GM12878 (cell line): Measurements from ENCODE around the gene ITM2A. TPM values are rescaled to one million over a fixed set of nuclear protein-coding genes. Genes with fewer than 3 reads are reported as not detected.

ENCODE experiments used
- ATAC-seq: fragments of 200-7000 bp; cut with Tn5 transposase; 3 replicates; pipeline ENCODE4 v1.9.1; 2020; ENCODE audit warnings: mild to moderate bottlenecking, moderate library complexity
- BruUV-seq: library from RNA; stranded (reverse); fragments of 400-500 nt; replicated peaks from 2 replicates; lab custom pipeline; 2021; lab: Mats Ljungman, UMichigan
- CTCF ChIA-PET: fragments of 300-600 bp; sonication (Branson Sonifier 250); formaldehyde crosslinking; extraction: SDS; loops from one replicate; lab custom pipeline; 2021; ENCODE audit warnings: inconsistent platforms; lab: Yijun Ruan, JAX
- POLR2A ChIA-PET: fragments of 350-600 bp; formaldehyde crosslinking; extraction: SDS; loops from one replicate; lab custom pipeline; 2021; ENCODE audit warnings: inconsistent platforms; lab: Charles Lee
- RAD21 ChIA-PET: fragments of 300-600 bp; sonication (Branson Sonifier 250); formaldehyde crosslinking; loops from one replicate; lab custom pipeline; 2023; ENCODE audit warnings: antibody characterized with exemption; ENCODE audit not compliant: unreplicated experiment; lab: Charles Lee
- SMC1A ChIA-PET: fragments of 300-600 bp; sonication (Branson Sonifier 250); formaldehyde crosslinking; loops from one replicate; lab custom pipeline; 2023; ENCODE audit not compliant: unreplicated experiment, uncharacterized antibody; lab: Charles Lee
- DNase-seq: peaks from one replicate; pipeline ENCODE4 v3.0.0-alpha.2; 2011; ENCODE audit warnings: low read depth, low spot score
- FAIRE-seq: peaks from 3 replicates; lab custom pipeline; 2011; peaks lifted over from hg19 to GRCh38; lab: Jason Lieb, UNC
- H2AFZ ChIP-seq: 2 replicates; pipeline ENCODE4 v1.6.0; 2011; ENCODE audit warnings: low read depth, low read length, control low read depth; ENCODE audit not compliant: control insufficient read depth
- H3K27ac ChIP-seq: 2 replicates; pipeline ENCODE4 v1.5.1; 2011; ENCODE audit warnings: control low read depth; ENCODE audit not compliant: control insufficient read depth, insufficient read depth
- H3K27me3 ChIP-seq, 2 experiments: replicated peaks in 1 of 2; 2 replicates each; pipeline versions ENCODE4 v1.6.0 to v1.6.1; 2011; ENCODE audit warnings: low read length in 1 of 2; ENCODE audit not compliant: control insufficient read depth in 2 of 2, insufficient read depth in 2 of 2
- H3K36me3 ChIP-seq, 2 experiments: 2 replicates each; pipeline ENCODE4 v1.5.1; 2011; ENCODE audit warnings: low read length in 1 of 2; ENCODE audit not compliant: control insufficient read depth in 2 of 2, insufficient read depth in 2 of 2
- H3K4me1 ChIP-seq: 2 replicates; pipeline ENCODE4 v1.6.1; 2011; ENCODE audit warnings: mild to moderate bottlenecking, low read length, moderate library complexity, mixed read lengths; ENCODE audit not compliant: control insufficient read depth, insufficient read depth
- H3K4me2 ChIP-seq: 2 replicates; pipeline ENCODE4 v1.6.0; 2011; ENCODE audit warnings: control low read depth; ENCODE audit not compliant: control insufficient read depth, insufficient read depth
- H3K4me3 ChIP-seq: fragments of 200-600 bp; sonication (generic); 2 replicates; pipeline ENCODE4 v1.5.1; 2016
- H3K79me2 ChIP-seq: 2 replicates; pipeline ENCODE4 v1.6.0; 2011; ENCODE audit warnings: low read length; ENCODE audit not compliant: control insufficient read depth, insufficient read depth
- H3K9ac ChIP-seq: 2 replicates; pipeline ENCODE4 v1.8.0; 2011; ENCODE audit warnings: low read length, control low read depth, mixed read lengths; ENCODE audit not compliant: control insufficient read depth, insufficient read depth
- H3K9me3 ChIP-seq: replicated peaks from 3 replicates; pipeline ENCODE4 v1.5.1; 2011; ENCODE audit warnings: mild to moderate bottlenecking, low read length; ENCODE audit not compliant: control insufficient read depth, insufficient read depth
- H4K20me1 ChIP-seq: 2 replicates; pipeline ENCODE4 v1.6.0; 2011; ENCODE audit not compliant: control insufficient read depth, insufficient read depth
- EGR1 ChIP-seq, 2 experiments: IDR thresholded peaks; 1 replicate in 1 of 2; 2 replicates in 1 of 2; pipeline ENCODE4 v1.6.1; 2011 to 2012; ENCODE audit warnings: low read depth in 2 of 2, low read length in 2 of 2, borderline replicate concordance in 1 of 2, mild to moderate bottlenecking in 1 of 2, moderate library complexity in 1 of 2
- IKZF1 ChIP-seq: fragments of 450-650 bp; conservative IDR thresholded peaks from 2 replicates; pipeline ENCODE4 v1.6.1; 2017; ENCODE audit warnings: antibody characterized with exemption, mild to moderate bottlenecking
- JUNB ChIP-seq: IDR thresholded peaks from 2 replicates; pipeline ENCODE4 v1.6.1; 2016; ENCODE audit warnings: antibody characterized with exemption, mild to moderate bottlenecking
- KDM1A ChIP-seq: fragments of 200-600 bp; sonication (generic); IDR thresholded peaks from 2 replicates; pipeline ENCODE4 v1.6.1; 2016; ENCODE audit warnings: borderline replicate concordance
- NR2C1 ChIP-seq: fragments of 450-650 bp; IDR thresholded peaks from 2 replicates; pipeline ENCODE4 v1.6.1; 2017; ENCODE audit warnings: antibody characterized with exemption, mild to moderate bottlenecking, moderate library complexity
- TCF12 ChIP-seq: IDR thresholded peaks from 2 replicates; pipeline ENCODE4 v1.6.1; 2011; ENCODE audit warnings: low read depth, mild to moderate bottlenecking, low read length
- ZNF622 ChIP-seq: fragments of 450-650 bp; IDR thresholded peaks from 2 replicates; pipeline ENCODE4 v1.6.1; 2017; ENCODE audit warnings: mild to moderate bottlenecking, inconsistent platforms
- WGBS: methylation state at CpG from one replicate; pipeline ENCODE4 v1.1.6; 2016; ENCODE audit warnings: low lambda C conversion rate; ENCODE audit not compliant: insufficient replicate concordance, insufficient coverage; ENCODE audit errors: missing lambda C conversion rate; 5-methylcytosine and 5-hydroxymethylcytosine counted together
- in situ Hi-C: fragments of 300-500 bp; cut with MboI; formaldehyde crosslinking; loops from 9 replicates; pipeline ENCODE4 v1.14.3; 2018; ENCODE audit warnings: mixed read lengths
- intact Hi-C: fragments of 100-400 bp; cut with micrococcal nuclease; formaldehyde crosslinking; loops from one replicate; pipeline ENCODE4 v1.14.2; 2022; ENCODE audit not compliant: unreplicated experiment
- polyA plus RNA-seq, 11 experiments: library from polyadenylated mRNA; depleted of rRNA in 4 of 11; unstranded in 6 of 11; stranded (reverse) in 5 of 11; fragments of >200 nt; fragmentation: Nextera tagmentation in 4 of 11; fragmentation: Illumina TruSeq in 1 of 11; extraction: Ambion mirVana in 4 of 11; extraction: Trizol in 1 of 11; gene quantifications; 1 replicate in 1 of 11; 2 replicates in 10 of 11; pipeline versions ENCODE4 v1.2.1 to v1.2.3, GENCODE V29; 2011 to 2016; ENCODE audit warnings: inconsistent platforms in 2 of 11, missing spikeins in 2 of 11, low read depth in 1 of 11
- total RNA-seq, 4 experiments: library from RNA; depleted of rRNA in 3 of 4; stranded (reverse); fragments of >200 nt in 3 of 4; fragmentation: Illumina TruSeq in 1 of 4; extraction: Trizol in 1 of 4; gene quantifications; 2 replicates each; pipeline versions ENCODE4 v1.2.1 to v1.2.3, GENCODE V29; 2013 to 2021
- TF ChIP-seq, protein P1 (sequence below): IDR thresholded peaks from 2 replicates; pipeline ENCODE4 v1.6.1; 2011; ENCODE audit warnings: low read depth, mild to moderate bottlenecking, low read length, moderate library complexity, borderline replicate concordance; ENCODE audit errors: extremely low read depth

Gene ITM2A
- total and polyA plus RNA-seq, 10 of the 15 experiments (the other 5 are each of a cell fraction or from before 2014, with no cell fraction given), result 29.6 to 202 (median 44.9) TPM

GRCh38 chrX:79409657-79410056, 42.5 kb upstream of the ITM2A start (continued):
- no peak for TF ChIP-seq KDM1A

DNA sequence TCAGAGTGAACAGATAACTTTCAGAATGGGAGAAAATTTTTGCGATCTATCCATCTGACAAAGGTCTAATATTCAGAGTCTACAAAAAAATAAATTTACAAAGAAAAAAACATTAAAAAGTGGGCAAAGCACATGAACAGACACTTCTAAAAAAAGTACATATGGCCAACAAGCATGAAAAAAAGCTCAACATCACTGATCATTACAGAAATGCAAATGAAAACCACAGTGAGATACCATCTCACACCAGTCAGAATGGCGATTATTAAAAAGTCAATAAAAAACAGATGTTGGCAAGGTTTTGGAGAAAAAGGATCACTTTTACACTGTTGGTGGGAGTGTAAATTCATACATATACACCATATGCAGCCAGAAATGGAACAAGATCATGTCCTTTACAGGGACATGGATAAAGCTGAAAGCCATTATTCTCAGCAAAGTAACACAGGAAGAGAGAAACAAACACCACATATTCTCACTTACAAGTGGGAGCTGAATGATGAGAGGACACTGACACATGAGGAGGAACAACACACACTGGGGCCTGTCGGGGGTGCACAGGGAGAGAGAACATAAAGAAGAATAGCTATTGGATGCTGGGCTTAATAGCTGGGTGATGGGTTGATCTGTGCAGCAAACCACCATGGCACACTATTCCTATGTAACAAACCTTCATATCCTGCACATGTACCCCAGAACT, 41.6 kb upstream of the ITM2A start:
- DNase-seq (no peak), FAIRE-seq (no peak), ATAC-seq (no peak)
- ChIA-PET SMC1A (interaction anchor here (2.0 kb wide), 1 partner anchor 43 kb away, joined by 6 read pairs; no protein-coding TSS in a partner anchor), POLR2A (no interaction called here), CTCF (interaction anchor here (1.4 to 1.5 kb wide), 2 partner anchors 9 to 136 kb away, joined by 3 to 6 read pairs; no protein-coding TSS in a partner anchor), RAD21 (interaction anchor here (0.8 to 1.3 kb wide), 3 partner anchors 138 to 327 kb away, joined by 3 to 4 read pairs (median 3); no protein-coding TSS in a partner anchor)
- H2AFZ ChIP-seq, result no peak overlapping the region
- no peaks in the 10 kb centered on the region for H3K79me2 ChIP-seq
- no peak overlapping the region for H3K4me2 ChIP-seq
- no TSS peak for BruUV-seq
- no peaks in the 10 kb centered on the region for H3K27me3 ChIP-seq
- H3K9me3 ChIP-seq, result no peaks in the 10 kb centered on the region
- 48% methylated on average over 3 of the region's 3 CpGs for WGBS
- no peak overlapping the region for H3K9ac ChIP-seq
- H3K4me3 ChIP-seq, result no peak overlapping the region
- TF ChIP-seq EGR1 (IDR thresholded peaks at IDR 0.05; ENCODE audit: borderline replicate concordance in 1 of 2, low read depth in 2 of 2, low read length in 2 of 2), result no peak
- no peak for TF ChIP-seq IKZF1
- TF ChIP-seq, protein P1, sequence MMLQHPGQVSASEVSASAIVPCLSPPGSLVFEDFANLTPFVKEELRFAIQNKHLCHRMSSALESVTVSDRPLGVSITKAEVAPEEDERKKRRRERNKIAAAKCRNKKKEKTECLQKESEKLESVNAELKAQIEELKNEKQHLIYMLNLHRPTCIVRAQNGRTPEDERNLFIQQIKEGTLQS, result no peak
- no peak for TF ChIP-seq JUNB
- no peak for TF ChIP-seq ZNF622
- no peak for TF ChIP-seq TCF12
- no peak for TF ChIP-seq NR2C1
- in situ Hi-C loops (no loop called here), intact Hi-C loops (no loop called here)
- H3K36me3 ChIP-seq, result no peaks in the 10 kb centered on the region
- no peak overlapping the region for H3K27ac ChIP-seq
- no peaks in the 10 kb centered on the region for H3K4me1 ChIP-seq
- H4K20me1 ChIP-seq, result no peaks in the 10 kb centered on the region
